Naive thymus-derived CD4-positive, alpha-beta T cell (primary cell): Measurements from ENCODE around the gene SEL1L. TPM values are rescaled to one million over a fixed set of nuclear protein-coding genes. Genes with fewer than 3 reads are reported as not detected.

Experiments used
- ATAC-seq: fragments of 150-1000 bp; cut with Tn5 transposase; 2 replicates; pipeline ENCODE4 v1.10.0; 2021; ENCODE audit warnings: mild to moderate bottlenecking, moderate library complexity
- CTCF ChIA-PET: fragments of 350-600 bp; sonication (Branson Sonifier 250); formaldehyde crosslinking; loops from one replicate; lab custom pipeline; 2021; ENCODE audit warnings: antibody characterized with exemption; lab: Charles Lee
- POLR2A ChIA-PET: fragments of 350-600 bp; sonication (Branson Sonifier 250); formaldehyde crosslinking; loops from one replicate; lab custom pipeline; 2021; ENCODE audit warnings: antibody characterized with exemption, inconsistent platforms; lab: Charles Lee
- DNase-seq, 9 donors: peaks; one replicate each; pipeline versions ENCODE4 v3.0.0 to v3.0.0-alpha.2; 2020 to 2022; ENCODE audit warnings: mixed read lengths in 1 of 9
- H3K27ac ChIP-seq: one replicate; pipeline ENCODE4 v1.7.0; 2013; ENCODE audit warnings: mild to moderate bottlenecking, low read depth, low read length, moderate library complexity
- H3K27me3 ChIP-seq, 2 donors: one replicate each; pipeline ENCODE4 v1.7.0; 2013; ENCODE audit warnings: low read length in 2 of 2, mild to moderate bottlenecking in 2 of 2, moderate library complexity in 2 of 2; ENCODE audit not compliant: control insufficient read depth in 2 of 2, insufficient read depth in 2 of 2
- H3K36me3 ChIP-seq, 3 experiments: 1 replicate in 2 of 3; 2 replicates in 1 of 3; pipeline ENCODE4 v1.7.0; 2013; ENCODE audit warnings: low read length in 3 of 3, mild to moderate bottlenecking in 3 of 3, moderate library complexity in 1 of 3; ENCODE audit not compliant: insufficient read depth in 3 of 3, control insufficient read depth in 2 of 3
- H3K4me1 ChIP-seq, 2 donors: one replicate each; pipeline ENCODE4 v1.7.0; 2013; ENCODE audit warnings: low read length in 2 of 2, mild to moderate bottlenecking in 2 of 2, moderate library complexity in 1 of 2; ENCODE audit not compliant: control insufficient read depth in 2 of 2, insufficient read depth in 2 of 2
- H3K4me3 ChIP-seq: 2 replicates; pipeline ENCODE4 v1.7.0; 2013; ENCODE audit warnings: mild to moderate bottlenecking, low read length
- H3K9me3 ChIP-seq, 3 experiments: 1 replicate in 2 of 3; 2 replicates in 1 of 3; pipeline ENCODE4 v1.7.0; 2013; ENCODE audit warnings: low read length in 3 of 3; ENCODE audit not compliant: control insufficient read depth in 2 of 3
- H3K27ac Mint-ChIP-seq, 9 donors: one replicate each; pipeline ENCODE4 v1.8.0; 2020 to 2022; ENCODE audit warnings: mixed read lengths in 9 of 9, mild to moderate bottlenecking in 8 of 9, moderate library complexity in 5 of 9, inconsistent platforms in 2 of 9
- H3K27me3 Mint-ChIP-seq, 5 donors: one replicate each; pipeline ENCODE4 v1.8.0; 2021 to 2022; ENCODE audit warnings: mixed read lengths in 5 of 5, mild to moderate bottlenecking in 1 of 5
- H3K36me3 Mint-ChIP-seq, 5 donors: one replicate each; pipeline ENCODE4 v1.8.0; 2020 to 2022; ENCODE audit warnings: mixed read lengths in 5 of 5, mild to moderate bottlenecking in 3 of 5, inconsistent platforms in 1 of 5
- H3K4me1 Mint-ChIP-seq, 7 donors: one replicate each; pipeline ENCODE4 v1.8.0; 2020 to 2022; ENCODE audit warnings: mixed read lengths in 7 of 7, mild to moderate bottlenecking in 3 of 7, inconsistent platforms in 1 of 7
- H3K4me3 Mint-ChIP-seq, 10 donors: one replicate each; pipeline ENCODE4 v1.8.0; 2020 to 2022; ENCODE audit warnings: mild to moderate bottlenecking in 10 of 10, mixed read lengths in 10 of 10, moderate library complexity in 6 of 10, inconsistent platforms in 2 of 10
- H3K9me3 Mint-ChIP-seq, 11 donors: one replicate each; pipeline ENCODE4 v1.8.0; 2020 to 2022; ENCODE audit warnings: mixed read lengths in 11 of 11, mild to moderate bottlenecking in 4 of 11, inconsistent platforms in 1 of 11, moderate library complexity in 1 of 11
- intact Hi-C, 2 donors: fragments of 100-400 bp; cut with micrococcal nuclease; formaldehyde crosslinking; loops; one replicate each; pipeline ENCODE4 v1.15.1; 2023
- polyA plus RNA-seq, 2 donors: library from polyadenylated mRNA; unstranded; fragments of 300-500 nt; fragmentation: Illumina TruSeq; gene quantifications; one replicate each; pipeline ENCODE4 v1.2.3, GENCODE V29; 2021
- total RNA-seq, 6 experiments: library from RNA in 5 of 6; stranded (reverse) in 5 of 6; gene quantifications; 1 replicate in 5 of 6; 2 replicates in 1 of 6; pipeline ENCODE4 v1.2.3 and lab custom pipeline; 2021 to 2026

Gene SEL1L
- total and polyA plus RNA-seq, 7 experiments from 2014 or later: 15.4 to 72.2 (median 47.3) TPM

DNA sequence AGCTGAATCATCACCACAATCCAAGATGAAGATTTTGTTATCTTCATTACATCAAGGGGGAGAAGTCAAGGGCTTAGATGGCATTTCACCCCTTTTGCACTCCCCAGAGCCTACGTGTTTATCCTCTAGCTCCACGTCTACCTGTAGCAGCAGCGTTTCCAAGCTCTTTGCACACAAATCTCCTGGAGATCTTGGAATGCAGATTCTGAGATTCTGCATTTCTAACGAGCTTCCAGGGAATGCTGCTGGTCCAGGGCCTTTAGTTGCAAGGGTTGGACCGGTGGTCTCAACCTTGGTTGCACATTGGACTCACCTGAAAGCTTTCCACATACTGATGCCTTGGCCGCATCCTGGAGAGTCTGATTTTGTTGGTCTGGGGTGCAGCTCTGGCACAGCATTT lies 84.1 kb downstream of the SEL1L start:
- Histone ChIP-seq H3K4me3 (no peak overlapping the region), H3K27me3 (no peaks in the 10 kb centered on the region), H3K9me3 (no peaks in the 10 kb centered on the region), H3K4me1 (no peaks in the 10 kb centered on the region), H3K36me3 (no peaks in the 10 kb centered on the region), H3K27ac (no peak overlapping the region)
- H3K36me3 Mint-ChIP-seq: no peaks in the 10 kb centered on the region
- H3K4me3 Mint-ChIP-seq: no peak overlapping the region
- peaks cover 0 to 2% (median 0%) of the 10 kb centered on the region in 11 donors for H3K9me3 Mint-ChIP-seq
- ChIA-PET POLR2A (no interaction called here), CTCF (interaction anchor here (0.7 to 0.8 kb wide), 2 partner anchors 74 to 178 kb away, joined by 3 read pairs; no protein-coding TSS in a partner anchor)
- peaks cover 0 to 7% (median 0%) of the 10 kb centered on the region in 7 donors for H3K4me1 Mint-ChIP-seq
- no peak overlapping the region for H3K27ac Mint-ChIP-seq
- DNase-seq: no peak
- no peak for ATAC-seq
- H3K27me3 Mint-ChIP-seq: peaks cover 5 to 28% (median 9%) of the 10 kb centered on the region in 5 donors
- intact Hi-C loops: no loop called here

DNA sequence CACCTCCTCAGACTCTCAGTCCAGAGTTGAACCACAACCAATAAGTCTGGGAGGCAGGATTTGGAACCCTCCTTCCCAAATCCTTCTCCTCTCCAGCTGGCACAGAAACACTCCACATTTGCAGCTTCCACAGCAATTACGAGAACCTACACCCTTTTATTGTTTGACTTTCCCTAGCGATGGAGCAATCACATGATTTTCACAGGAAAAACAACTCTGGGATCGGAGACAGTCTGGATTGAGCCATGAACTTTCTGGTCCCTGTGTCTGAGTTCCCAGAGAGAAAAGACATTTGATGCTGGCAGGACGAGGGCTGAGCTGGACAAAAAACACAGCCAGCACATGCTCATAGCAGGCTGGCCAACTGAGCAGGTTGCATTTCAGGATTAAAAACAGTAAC lies 84.5 kb downstream of the SEL1L start:
- Histone ChIP-seq H3K27ac (no peak overlapping the region), H3K9me3 (no peaks in the 10 kb centered on the region), H3K27me3 (no peaks in the 10 kb centered on the region), H3K36me3 (no peaks in the 10 kb centered on the region), H3K4me1 (no peaks in the 10 kb centered on the region), H3K4me3 (no peak overlapping the region)
- Mint-ChIP-seq H3K4me1 (peaks cover 0 to 7% (median 0%) of the 10 kb centered on the region in 7 donors), H3K27ac (no peak overlapping the region), H3K9me3 (peaks cover 0 to 2% (median 0%) of the 10 kb centered on the region in 11 donors), H3K4me3 (no peak overlapping the region), H3K36me3 (no peaks in the 10 kb centered on the region), H3K27me3 (peaks cover 10 to 27% (median 14%) of the 10 kb centered on the region in 5 donors)
- DNase-seq (no peak), ATAC-seq (no peak)
- intact Hi-C loops: no loop called here
- POLR2A ChIA-PET: no interaction called here
- CTCF ChIA-PET: interaction anchor here (0.7 to 0.8 kb wide), 2 partner anchors 73 to 177 kb away, joined by 3 read pairs; no protein-coding TSS in a partner anchor

DNA sequence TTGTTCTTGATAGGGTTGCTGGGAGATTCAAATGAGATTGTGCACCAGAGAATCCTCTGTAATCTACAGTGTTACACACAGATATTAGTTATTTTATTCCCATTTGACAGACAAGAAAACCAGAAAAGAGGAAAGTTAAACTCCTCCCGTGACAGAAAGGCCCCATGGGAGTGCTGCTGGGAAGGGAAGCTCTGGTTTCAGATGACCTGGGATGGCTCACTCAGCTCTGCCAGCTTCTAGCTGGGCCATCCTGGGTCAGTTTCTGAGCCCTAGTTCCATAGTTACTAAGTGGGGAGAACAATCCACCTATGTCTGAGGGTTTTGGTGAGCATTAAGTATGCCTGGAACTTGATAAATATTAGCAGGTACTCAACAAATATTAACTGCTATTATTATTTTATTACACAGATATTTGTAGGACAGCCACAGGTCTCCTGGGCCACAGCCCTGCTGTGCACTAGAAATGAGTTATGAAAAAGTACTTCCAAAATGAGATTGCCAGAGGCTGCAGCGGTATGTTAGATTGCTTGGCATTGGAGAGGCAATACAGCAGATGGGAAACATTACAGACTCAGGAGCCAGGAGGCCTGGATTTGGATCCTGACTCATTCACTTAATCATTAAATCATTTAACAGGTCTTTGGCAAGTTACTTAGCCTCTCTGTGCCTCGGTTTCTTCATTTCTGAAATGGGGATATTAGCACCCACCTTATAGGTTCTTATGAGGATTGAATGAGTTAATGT lies 86.5 kb downstream of the SEL1L start:
- no peaks in the 10 kb centered on the region for H3K27me3 ChIP-seq
- no peaks in the 10 kb centered on the region for H3K4me1 ChIP-seq
- H3K4me3 Mint-ChIP-seq: no peak overlapping the region
- no peaks in the 10 kb centered on the region for H3K9me3 ChIP-seq
- H3K4me3 ChIP-seq: no peak overlapping the region
- H3K27me3 Mint-ChIP-seq: peaks cover 23 to 41% (median 27%) of the 10 kb centered on the region in 5 donors
- intact Hi-C loops: no loop called here
- no peaks in the 10 kb centered on the region for H3K36me3 ChIP-seq
- peaks cover 0 to 2% (median 0%) of the 10 kb centered on the region in 11 donors for H3K9me3 Mint-ChIP-seq
- no peak for ATAC-seq
- no peak overlapping the region for H3K27ac ChIP-seq
- ChIA-PET CTCF (no interaction called here), POLR2A (no interaction called here)
- DNase-seq: no peak
- H3K27ac Mint-ChIP-seq: no peak overlapping the region
- no peaks in the 10 kb centered on the region for H3K36me3 Mint-ChIP-seq
- H3K4me1 Mint-ChIP-seq: no peaks in the 10 kb centered on the region

DNA sequence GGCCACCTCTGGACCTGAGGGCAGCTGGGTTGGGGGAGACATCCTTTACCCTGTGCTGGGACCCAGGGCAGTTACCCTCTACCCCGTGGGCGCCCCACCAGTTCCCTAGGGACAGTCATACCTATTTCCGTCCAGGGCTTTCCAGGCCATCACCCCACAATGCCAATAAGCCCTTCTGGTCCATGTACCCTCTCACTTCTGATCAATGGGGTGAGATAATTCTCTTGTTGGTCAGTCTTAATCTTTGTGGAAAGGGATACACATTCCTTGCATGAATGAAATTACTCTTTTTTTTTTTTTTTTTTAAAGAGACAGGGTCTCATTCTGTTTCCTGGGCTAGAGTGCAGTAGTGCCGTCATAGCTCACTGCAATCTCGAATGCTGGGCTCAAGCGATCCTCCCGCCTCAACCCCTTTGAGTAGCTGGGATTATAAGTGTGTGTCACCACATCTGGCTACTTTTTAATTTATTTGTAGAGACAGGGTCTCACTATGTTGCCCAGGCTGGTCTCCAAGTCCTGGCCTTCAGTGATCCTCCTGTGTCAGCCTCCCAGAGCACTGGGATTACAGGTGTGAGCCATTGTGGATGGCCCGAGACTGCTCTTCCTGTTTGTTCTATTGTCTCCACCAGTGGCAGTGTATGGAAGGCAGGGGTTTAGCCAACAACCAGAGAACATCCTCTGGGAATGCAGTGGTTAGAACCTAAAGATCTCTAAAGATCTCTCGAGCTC lies 87.2 kb downstream of the SEL1L start:
- Mint-ChIP-seq H3K27me3 (peaks cover 28 to 45% (median 35%) of the 10 kb centered on the region in 5 donors), H3K4me3 (no peak overlapping the region), H3K4me1 (no peaks in the 10 kb centered on the region), H3K9me3 (peaks cover 0 to 2% (median 0%) of the 10 kb centered on the region in 11 donors), H3K27ac (no peak overlapping the region), H3K36me3 (no peaks in the 10 kb centered on the region)
- H3K27me3 ChIP-seq: no peaks in the 10 kb centered on the region
- DNase-seq (no peak), ATAC-seq (no peak)
- no peaks in the 10 kb centered on the region for H3K4me1 ChIP-seq
- no peaks in the 10 kb centered on the region for H3K9me3 ChIP-seq
- ChIA-PET CTCF (interaction anchor here (1.0 kb wide), 1 partner anchor 9 kb away, joined by 6 read pairs; no protein-coding TSS in a partner anchor), POLR2A (no interaction called here)
- no peak overlapping the region for H3K4me3 ChIP-seq
- H3K36me3 ChIP-seq: no peaks in the 10 kb centered on the region
- intact Hi-C loops: no loop called here
- no peak overlapping the region for H3K27ac ChIP-seq

DNA sequence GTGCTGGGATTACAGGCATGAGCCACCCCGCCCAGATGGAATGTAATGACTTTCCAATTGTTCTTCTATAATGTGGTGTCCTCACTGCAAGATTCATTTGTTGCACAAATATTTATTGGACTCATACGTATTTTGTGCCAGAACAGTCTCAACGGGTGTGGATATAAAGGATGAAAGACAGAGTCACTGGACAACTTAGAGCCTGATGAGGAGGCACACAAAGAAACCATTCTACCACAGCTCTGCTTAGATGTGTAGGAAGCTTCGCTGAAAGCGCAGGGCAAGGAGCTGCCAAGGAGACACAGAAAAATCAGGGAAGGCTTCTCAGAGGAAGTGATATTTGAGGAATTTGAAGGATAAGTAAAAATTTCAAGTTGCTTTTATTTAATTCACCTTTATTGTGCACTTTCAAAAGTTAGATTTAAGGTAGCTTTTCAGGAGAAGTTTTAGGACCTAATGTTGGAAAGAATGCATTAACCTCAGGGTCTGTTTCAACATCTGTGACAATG lies 92.0 kb downstream of the SEL1L start:
- ChIA-PET CTCF (interaction anchor here (0.9 kb wide), 1 partner anchor 12 kb away, joined by 4 read pairs; no protein-coding TSS in a partner anchor), POLR2A (no interaction called here)
- no peak overlapping the region for H3K27ac ChIP-seq
- H3K36me3 ChIP-seq: no peaks in the 10 kb centered on the region
- H3K4me1 ChIP-seq: no peaks in the 10 kb centered on the region
- H3K36me3 Mint-ChIP-seq: no peaks in the 10 kb centered on the region
- DNase-seq: no peak
- no peak overlapping the region for H3K4me3 ChIP-seq
- H3K27ac Mint-ChIP-seq: no peak overlapping the region
- H3K9me3 ChIP-seq: no peaks in the 10 kb centered on the region
- peaks cover 2 to 3% of the 10 kb centered on the region in 2 donors for H3K27me3 ChIP-seq
- peaks cover 0 to 8% (median 8%) of the 10 kb centered on the region in 7 donors for H3K4me1 Mint-ChIP-seq
- H3K4me3 Mint-ChIP-seq: no peak overlapping the region
- peaks cover 0 to 2% (median 0%) of the 10 kb centered on the region in 11 donors for H3K9me3 Mint-ChIP-seq
- intact Hi-C loops: no loop called here
- H3K27me3 Mint-ChIP-seq: peaks cover 58 to 73% (median 62%) of the 10 kb centered on the region in 5 donors
- no peak for ATAC-seq

DNA sequence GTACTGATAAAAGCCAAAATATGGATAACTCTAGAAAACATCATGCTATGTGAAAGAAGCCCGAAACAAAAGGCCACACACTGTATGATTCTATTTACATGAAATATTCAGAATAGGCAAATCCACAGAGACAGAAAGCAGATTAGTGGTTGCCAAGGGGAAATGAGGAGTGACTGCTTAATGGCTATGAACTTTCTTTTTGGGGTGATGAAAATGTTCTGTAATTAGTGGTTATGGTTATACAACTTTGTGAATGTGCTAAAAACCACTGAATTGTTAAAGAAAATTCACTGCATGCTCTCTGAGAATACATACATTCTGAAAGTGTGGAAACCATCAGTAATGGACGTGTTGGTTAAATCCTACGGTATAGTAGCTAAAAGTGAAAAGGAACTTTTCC lies 93.6 kb downstream of the SEL1L start:
- DNase-seq: no peak
- intact Hi-C loops: no loop called here
- no peak for ATAC-seq
- H3K9me3 ChIP-seq: no peaks in the 10 kb centered on the region
- H3K4me1 ChIP-seq: peaks cover 6 to 7% of the 10 kb centered on the region in 2 donors
- ChIA-PET CTCF (no interaction called here), POLR2A (no interaction called here)
- H3K4me3 Mint-ChIP-seq: no peak overlapping the region
- H3K36me3 Mint-ChIP-seq: peaks cover 0 to 4% (median 0%) of the 10 kb centered on the region in 5 donors
- H3K27me3 ChIP-seq: peaks cover 3 to 14% of the 10 kb centered on the region in 2 donors
- H3K27ac ChIP-seq: no peak overlapping the region
- peaks cover 0 to 5% (median 0%) of the 10 kb centered on the region in 11 donors for H3K9me3 Mint-ChIP-seq
- H3K27me3 Mint-ChIP-seq: peaks cover 64 to 80% (median 69%) of the 10 kb centered on the region in 5 donors
- H3K4me1 Mint-ChIP-seq: peaks cover 5 to 15% (median 14%) of the 10 kb centered on the region in 7 donors
- H3K36me3 ChIP-seq: no peaks in the 10 kb centered on the region
- H3K27ac Mint-ChIP-seq: no peak overlapping the region
- no peak overlapping the region for H3K4me3 ChIP-seq
